Lower leg skin (tissue), 4 donors: ENCODE data around the gene NIFK. TPM values are rescaled to one million over a fixed set of nuclear protein-coding genes. Genes with fewer than 3 reads are reported as not detected.

Source experiments
- DNase-seq, 2 donors: peaks; one replicate each; pipeline ENCODE4 v3.0.0-alpha.2; 2019; ENCODE audit warnings: low spot score in 2 of 2
- H3K4me3 ChIP-seq: fragments of 200-600 bp; sonication (generic); 2 replicates; pipeline ENCODE4 v1.5.1; 2017; ENCODE audit warnings: mild to moderate bottlenecking, low read depth; ENCODE audit not compliant: poor library complexity, severe bottlenecking
- CTCF ChIP-seq, 3 donors: fragments of 450-650 bp; IDR thresholded peaks; one replicate each; pipeline ENCODE4 v1.5.1; 2016; ENCODE audit warnings: antibody characterized with exemption in 3 of 3, mild to moderate bottlenecking in 3 of 3, moderate library complexity in 2 of 3
- POLR2A ChIP-seq, 2 donors: fragments of 450-650 bp; IDR thresholded peaks; one replicate each; pipeline ENCODE4 v1.6.1; 2016 to 2017; ENCODE audit warnings: antibody characterized with exemption in 2 of 2, mild to moderate bottlenecking in 1 of 2, moderate library complexity in 1 of 2
- WGBS, 2 donors: methylation state at CpG; one replicate each; pipeline ENCODE4 v1.1.5; 2018; 5-methylcytosine and 5-hydroxymethylcytosine counted together
- intact Hi-C: fragments of 100-400 bp; cut with DNase I; formaldehyde crosslinking; loops from one replicate; pipeline ENCODE4 v1.15.0; 2023; ENCODE audit warnings: low total_unique reads
- total RNA-seq, 4 donors: library from RNA; depleted of rRNA; stranded (reverse); fragments of >200 nt; gene quantifications; one replicate each; pipeline ENCODE4 v1.1.0, GENCODE V29; 2016

NIFK gene
- total RNA-seq, 4 donors from 2014 or later = 46.8 to 94.0 (median 49.4) TPM

- DNase-seq = no peak
- intact Hi-C loops = no loop called here
- no peak overlapping the region for H3K4me3 ChIP-seq
- no peak for TF ChIP-seq CTCF (IDR thresholded peaks at IDR 0.05)
- TF ChIP-seq POLR2A (IDR thresholded peaks at IDR 0.05) = no peak
- 67% methylated on average over 12 of the region's 12 CpGs for WGBS, 2 donors
These were observed 40.4 kb upstream of the NIFK start for GRCh38 chr2:121776885-121777698.

- intact Hi-C loops = no loop called here
- WGBS, 2 donors = 68 to 74% methylated on average over 3 of the region's 3 CpGs
- DNase-seq = no peak
- no peak for TF ChIP-seq CTCF (IDR thresholded peaks at IDR 0.05)
- TF ChIP-seq POLR2A (IDR thresholded peaks at IDR 0.05) = no peak
- H3K4me3 ChIP-seq = no peak overlapping the region
These were observed 39.7 kb upstream of the NIFK start for GRCh38 chr2:121776361-121776760.

GRCh38 chr2:121774235-121774634 lies 37.6 kb upstream of the NIFK start:
- 89 to 92% methylated on average over 13 of the region's 13 CpGs for WGBS, 2 donors
- DNase-seq = no peak
- intact Hi-C loops = no loop called here
- TF ChIP-seq POLR2A (IDR thresholded peaks at IDR 0.05) (no peak), CTCF (IDR thresholded peaks at IDR 0.05) (no peak)
- no peak overlapping the region for H3K4me3 ChIP-seq

GRCh38 chr2:121771976-121772742 lies 35.5 kb upstream of the NIFK start:
- WGBS, 2 donors = 60 to 62% methylated on average over 6 of the region's 6 CpGs
- DNase-seq = no peak
- intact Hi-C loops = no loop called here
- H3K4me3 ChIP-seq = no peak overlapping the region
- TF ChIP-seq CTCF (IDR thresholded peaks at IDR 0.05) = no peak
- TF ChIP-seq POLR2A (IDR thresholded peaks at IDR 0.05) = no peak

- no peak for TF ChIP-seq POLR2A (IDR thresholded peaks at IDR 0.05)
- TF ChIP-seq CTCF (IDR thresholded peaks at IDR 0.05) = no peak
- intact Hi-C loops = no loop called here
- 72 to 86% methylated on average over 5 of the region's 5 CpGs for WGBS, 2 donors
- DNase-seq = no peak
- no peak overlapping the region for H3K4me3 ChIP-seq
These were observed 31.6 kb upstream of the NIFK start for GRCh38 chr2:121768143-121768755.
